ENCODE data around the gene PCSK4. TPM values are rescaled to one million over a fixed set of nuclear protein-coding genes. Genes with fewer than 3 reads are reported as not detected.
A peak's percentile ranks its signal among the peaks of the same experiment; 100 is the strongest.

Gene PCSK4
- total and polyA plus RNA-seq, 10 of the 15 experiments (the other 5 are each of a cell fraction or from before 2014, with no cell fraction given), result 0.27 to 0.99 (median 0.40) TPM; not detected in 3

DNA sequence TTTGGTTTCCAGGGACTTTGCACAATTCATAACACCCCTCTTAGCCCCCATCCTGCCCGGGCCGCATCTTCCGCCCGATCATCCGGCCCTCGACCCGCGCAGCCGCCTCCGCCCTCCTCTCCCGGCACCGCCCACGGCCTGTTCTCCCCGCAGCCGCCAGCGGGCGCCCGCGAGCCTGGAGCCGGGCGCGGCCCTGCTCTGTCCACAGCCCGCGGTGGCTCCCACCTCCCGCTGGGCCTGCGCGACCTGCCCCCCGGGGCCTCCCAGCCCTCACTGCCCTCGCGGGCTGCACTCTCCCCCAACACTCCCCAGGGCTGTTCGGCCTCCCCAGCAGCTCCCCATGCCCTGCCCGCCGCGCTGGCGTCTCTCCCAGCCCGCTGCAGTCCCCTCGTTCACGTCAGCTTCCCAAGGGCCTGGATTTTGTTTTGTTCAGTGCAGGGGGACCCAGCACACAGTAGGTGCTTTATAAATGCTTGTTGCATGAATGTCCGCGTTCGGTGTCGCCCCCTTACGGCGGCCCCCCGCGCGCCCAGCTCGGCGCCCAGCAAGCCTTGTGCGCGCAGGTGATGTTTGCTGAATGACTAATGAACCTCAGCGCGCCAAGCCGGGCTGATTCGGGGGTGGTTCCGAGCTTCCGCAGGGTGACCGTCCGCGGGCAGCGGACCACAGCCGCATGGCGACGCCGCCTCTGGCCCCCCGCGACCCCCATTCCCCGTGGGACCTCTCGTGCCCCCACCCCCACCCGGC lies 44.8 kb downstream of the PCSK4 start (continued):
- no peak for TF ChIP-seq CEBPZ (IDR thresholded peaks at IDR 0.05; ENCODE audit: low read depth, low read length)
- TF ChIP-seq ZZZ3 (IDR thresholded peaks at IDR 0.05; ENCODE audit: control insufficient read depth, insufficient read length, low read depth), result no peak
- TF ChIP-seq ATF2 (IDR thresholded peaks at IDR 0.05; ENCODE audit: low read length), result no peak

DNA sequence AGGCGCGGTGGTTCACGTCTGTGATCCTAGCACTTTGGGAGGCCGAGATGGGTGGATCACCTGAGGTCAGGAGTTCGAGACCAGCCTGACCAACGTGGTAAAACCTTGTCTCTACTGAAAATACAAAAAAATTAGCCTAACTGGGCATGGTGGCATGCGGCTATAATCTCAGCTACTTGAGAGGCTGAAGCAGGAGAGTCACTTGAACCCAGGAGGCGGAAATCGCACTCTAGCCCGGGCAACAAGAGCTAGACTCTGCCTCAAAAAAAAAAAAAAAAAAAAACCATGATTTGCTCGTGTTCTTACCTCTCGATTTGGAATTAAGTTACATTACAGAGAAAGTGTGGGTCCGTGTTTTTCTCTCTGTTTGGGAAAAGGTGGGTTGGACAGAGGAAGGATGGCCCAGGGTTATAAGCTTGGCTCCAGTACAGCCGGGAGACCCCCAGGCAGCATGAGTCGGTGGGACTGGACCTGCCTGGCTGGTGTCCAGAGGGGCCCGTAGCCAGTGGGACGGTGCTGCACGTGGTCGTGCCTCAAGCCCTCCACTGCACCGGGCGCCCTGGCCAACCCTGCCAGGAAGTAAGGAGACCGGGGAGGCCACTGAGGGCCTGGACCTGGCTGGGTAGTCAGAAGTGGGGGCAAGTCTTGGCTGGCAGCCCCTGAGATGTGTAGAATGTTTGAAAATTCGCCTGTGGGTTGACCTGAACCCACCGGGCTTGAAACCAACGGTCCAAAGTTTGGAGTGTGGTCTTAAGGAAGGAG lies 48.3 kb downstream of the PCSK4 start:
- DNase-seq (ENCODE audit: low read depth, low spot score) (no peak), ATAC-seq (no peak), FAIRE-seq (no peak)
- no peaks in the 10 kb centered on the region for H3K9me3 ChIP-seq (replicated peaks; ENCODE audit: control insufficient read depth, insufficient read depth, low read length)
- SMC1A ChIA-PET (ENCODE audit: uncharacterized antibody, unreplicated experiment), result no interaction called here
- H3K9ac ChIP-seq (ENCODE audit: control insufficient read depth, insufficient read depth, low read length), result no peak overlapping the region
- CTCF ChIA-PET, result no interaction called here
- no peaks in the 10 kb centered on the region; the same call in 1 of the 2 replicates for H4K20me1 ChIP-seq (ENCODE audit: control insufficient read depth, insufficient read depth)
- intact Hi-C loops (cut with micrococcal nuclease; ENCODE audit: unreplicated experiment), result no loop called here
- peaks cover 30% of the 10 kb centered on the region for H3K79me2 ChIP-seq (ENCODE audit: control insufficient read depth, insufficient read depth, low read length)
- no peak overlapping the region for H3K4me2 ChIP-seq (ENCODE audit: control insufficient read depth, insufficient read depth)
- peaks cover 15% of the 10 kb centered on the region for H3K4me1 ChIP-seq (ENCODE audit: control insufficient read depth, insufficient read depth, low read length)
- TF ChIP-seq RAD21 (IDR thresholded peaks at IDR 0.05; ENCODE audit: insufficient read depth, low read depth, low read length) (no peak), MEF2B (IDR thresholded peaks at IDR 0.05; ENCODE audit: partially characterized antibody, poor library complexity, severe bottlenecking) (no peak), BACH1 (IDR thresholded peaks at IDR 0.05; ENCODE audit: borderline replicate concordance) (0 out of 2 replicates have a peak, but pooled peaks have one; percentile 21), PML (IDR thresholded peaks at IDR 0.05; ENCODE audit: low read length) (no peak; the same call in 1 of the 2 replicates), CBX5 (IDR thresholded peaks at IDR 0.05; ENCODE audit: low read depth) (no peak), POLR2A (IDR thresholded peaks at IDR 0.05; ENCODE audit: low read depth, low read length) (peak; percentile 46; the same call in 1 of the 2 replicates), ZNF207 (IDR thresholded peaks at IDR 0.05; ENCODE audit: borderline replicate concordance) (no peak), ETV6 (conservative IDR thresholded peaks at IDR 0.05 in 1 of 2, IDR thresholded peaks at IDR 0.05 in 1 of 2; ENCODE audit: borderline replicate concordance in 1 of 2, low read depth in 1 of 2) (no peak), ATF7 (IDR thresholded peaks at IDR 0.05; ENCODE audit: low read depth) (no peak), KAT2A (conservative IDR thresholded peaks at IDR 0.05; ENCODE audit: control insufficient read depth, low read depth, low read length) (no peak)
- TF ChIP-seq, protein P1, sequence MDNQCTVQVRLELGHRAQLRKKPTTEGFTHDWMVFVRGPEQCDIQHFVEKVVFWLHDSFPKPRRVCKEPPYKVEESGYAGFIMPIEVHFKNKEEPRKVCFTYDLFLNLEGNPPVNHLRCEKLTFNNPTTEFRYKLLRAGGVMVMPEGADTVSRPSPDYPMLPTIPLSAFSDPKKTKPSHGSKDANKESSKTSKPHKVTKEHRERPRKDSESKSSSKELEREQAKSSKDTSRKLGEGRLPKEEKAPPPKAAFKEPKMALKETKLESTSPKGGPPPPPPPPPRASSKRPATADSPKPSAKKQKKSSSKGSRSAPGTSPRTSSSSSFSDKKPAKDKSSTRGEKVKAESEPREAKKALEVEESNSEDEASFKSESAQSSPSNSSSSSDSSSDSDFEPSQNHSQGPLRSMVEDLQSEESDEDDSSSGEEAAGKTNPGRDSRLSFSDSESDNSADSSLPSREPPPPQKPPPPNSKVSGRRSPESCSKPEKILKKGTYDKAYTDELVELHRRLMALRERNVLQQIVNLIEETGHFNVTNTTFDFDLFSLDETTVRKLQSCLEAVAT (IDR thresholded peaks at IDR 0.05), result no peak
- in situ Hi-C loops (cut with MboI), result no loop called here
- peaks cover 15 to 23% of the 10 kb centered on the region in 2 experiments for H3K36me3 ChIP-seq (ENCODE audit: control insufficient read depth in 2 of 2, insufficient read depth in 2 of 2, low read length in 1 of 2)
- H3K4me3 ChIP-seq, result no peak overlapping the region
- H3K27me3 ChIP-seq (replicated peaks in 1 of 2; ENCODE audit: control insufficient read depth in 2 of 2, insufficient read depth in 2 of 2, low read length in 1 of 2), result peaks cover 0 to 2% of the 10 kb centered on the region in 2 experiments; a peak in 3 of 4 replicates
- POLR2A ChIA-PET, result no interaction called here
- no peak overlapping the region for H2AFZ ChIP-seq (ENCODE audit: control insufficient read depth, low read depth, low read length)
- BruUV-seq (replicated peaks), result no TSS peak
- 82% methylated on average over 25 of the region's 25 CpGs for WGBS (ENCODE audit: insufficient coverage, insufficient replicate concordance, low lambda C conversion rate, missing lambda C conversion rate)
- RAD21 ChIA-PET (ENCODE audit: unreplicated experiment), result no interaction called here
- no peak overlapping the region for H3K27ac ChIP-seq (ENCODE audit: control insufficient read depth, insufficient read depth)

Measured in GM12878 (cell line).